PC-9 (cell line): Measurements from ENCODE around the gene MIEF1. TPM values are rescaled to one million over a fixed set of nuclear protein-coding genes. Genes with fewer than 3 reads are reported as not detected.

Experiments used
- BruUV-seq: library from RNA; stranded (reverse); fragments of 400-500 nt; replicated peaks from 2 replicates; lab custom pipeline; 2021; lab: Mats Ljungman, UMichigan
- CTCF ChIA-PET: fragments of 300-600 bp; sonication (Branson Sonifier 250); formaldehyde crosslinking; loops from one replicate; lab custom pipeline; 2022; ENCODE audit warnings: antibody characterized with exemption; lab: Charles Lee
- POLR2A ChIA-PET: fragments of 300-600 bp; sonication (Branson Sonifier 250); formaldehyde crosslinking; loops from one replicate; lab custom pipeline; 2022; ENCODE audit warnings: antibody characterized with exemption; ENCODE audit not compliant: unreplicated experiment; lab: Charles Lee
- DNase-seq, 2 experiments: peaks; one replicate each; pipeline versions ENCODE4 v3.0.0 to v3.0.0-alpha.2; 2015 to 2022; ENCODE audit warnings: mixed read lengths in 1 of 2
- H2AFZ ChIP-seq: fragments of 200-600 bp; sonication (generic); 2 replicates; pipeline ENCODE4 v1.8.1; 2017; ENCODE audit warnings: antibody characterized with exemption
- H3F3A ChIP-seq: fragments of 200-600 bp; sonication (generic); 2 replicates; pipeline ENCODE4 v1.8.1; 2017; ENCODE audit warnings: antibody characterized with exemption, mild to moderate bottlenecking, low read depth; ENCODE audit not compliant: insufficient read depth
- H3K27ac ChIP-seq: fragments of 200-600 bp; sonication (generic); 2 replicates; pipeline ENCODE4 v1.6.1; 2016; ENCODE audit warnings: mixed run types
- H3K27me3 ChIP-seq: fragments of 200-600 bp; sonication (generic); 2 replicates; pipeline ENCODE4 v1.6.1; 2016; ENCODE audit warnings: low read depth, mixed run types; ENCODE audit not compliant: insufficient read depth
- H3K36me3 ChIP-seq: fragments of 200-600 bp; sonication (generic); 2 replicates; pipeline ENCODE4 v1.6.1; 2016; ENCODE audit warnings: low read depth, mixed run types
- H3K4me1 ChIP-seq: fragments of 200-600 bp; sonication (generic); replicated peaks from 2 replicates; pipeline ENCODE4 v1.6.1; 2016; ENCODE audit warnings: mixed run types; ENCODE audit not compliant: insufficient read depth
- H3K4me2 ChIP-seq: fragments of 200-600 bp; sonication (generic); 2 replicates; pipeline ENCODE4 v1.6.1; 2017; ENCODE audit warnings: mixed run types
- H3K4me3 ChIP-seq: fragments of 200-600 bp; sonication (generic); 2 replicates; pipeline ENCODE4 v1.6.1; 2016; ENCODE audit warnings: mixed run types
- H3K79me2 ChIP-seq: fragments of 200-600 bp; sonication (generic); 2 replicates; pipeline ENCODE4 v1.6.1; 2017; ENCODE audit warnings: low read depth, mixed run types
- H3K9me2 ChIP-seq: fragments of 200-600 bp; sonication (generic); 2 replicates; pipeline ENCODE4 v1.8.1; 2017; ENCODE audit warnings: mild to moderate bottlenecking; ENCODE audit not compliant: insufficient read depth
- H3K9me3 ChIP-seq: fragments of 200-600 bp; sonication (generic); 2 replicates; pipeline ENCODE4 v1.8.1; 2016; ENCODE audit warnings: low read depth; ENCODE audit not compliant: insufficient read depth
- H4K20me1 ChIP-seq: fragments of 200-600 bp; sonication (generic); 2 replicates; pipeline ENCODE4 v1.8.1; 2017; ENCODE audit not compliant: insufficient read depth
- CTCF ChIP-seq: fragments of 200-600 bp; sonication (generic); conservative IDR thresholded peaks from 2 replicates; pipeline ENCODE4 v1.6.1; 2017; ENCODE audit warnings: mixed run types, antibody characterized with exemption, mild to moderate bottlenecking, moderate library complexity
- EZH2 ChIP-seq: fragments of 200-600 bp; sonication (generic); IDR thresholded peaks from 2 replicates; pipeline ENCODE4 v1.8.0; 2017; ENCODE audit warnings: antibody characterized with exemption, low read depth
- intact Hi-C: fragments of 100-400 bp; cut with micrococcal nuclease; formaldehyde crosslinking; loops from one replicate; pipeline ENCODE4 v1.10.0; 2022; ENCODE audit not compliant: unreplicated experiment
- total RNA-seq: library from RNA; stranded (reverse); gene quantifications from 2 replicates; pipeline ENCODE4 v1.2.3, GENCODE V29; 2021

MIEF1 gene
- total RNA-seq, 1 experiment from 2014 or later: 36.9 TPM

DNA sequence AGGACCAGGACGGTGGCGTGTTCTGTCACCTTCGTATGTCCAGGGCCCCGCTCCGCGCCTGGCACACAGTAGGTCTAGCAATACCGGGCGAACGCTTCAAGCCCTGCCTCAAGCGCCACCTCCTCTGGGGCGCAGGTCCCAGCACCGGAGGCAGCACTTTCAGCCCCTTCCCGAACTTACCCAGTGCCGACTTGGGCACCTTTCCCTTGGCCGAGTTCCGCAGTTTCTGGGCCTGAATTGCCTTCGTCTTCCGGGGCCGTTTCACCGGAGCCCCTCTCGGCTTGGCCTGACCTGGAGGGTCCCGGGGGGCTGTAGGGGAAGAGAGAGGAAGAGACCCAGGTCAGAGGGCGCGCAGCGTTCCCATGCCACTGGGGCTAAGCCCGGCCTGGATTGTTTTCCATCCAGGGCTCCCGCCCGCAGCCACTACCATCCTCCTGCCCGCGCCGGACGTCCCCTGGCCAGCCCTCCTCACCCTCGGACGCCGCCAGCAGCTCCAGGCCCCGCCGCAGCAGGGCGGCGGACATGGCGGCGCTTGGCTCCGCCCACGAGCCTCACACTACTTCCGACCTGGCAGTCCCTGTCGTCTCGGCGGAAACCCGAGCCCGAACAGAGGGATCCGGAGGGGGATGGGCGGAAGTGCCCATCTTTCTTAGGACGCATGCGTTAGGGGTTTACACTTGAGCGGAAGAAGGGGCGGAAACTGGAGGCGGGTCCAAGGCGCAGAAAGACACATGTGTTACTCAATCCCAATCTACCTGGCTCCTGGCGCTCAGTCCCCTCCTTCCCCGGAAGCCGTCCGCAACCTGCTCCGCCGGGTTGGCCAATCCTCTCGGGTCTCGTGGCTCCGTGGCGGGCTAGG is 30.4 kb downstream of the MIEF1 start, which contains the start of gene RPS19BP1:
TSS of gene RPS19BP1 (minus strand) at position 534 of the 859 bp plus-strand sequence. CDS start at position 524, 10 bp downstream.
- peak within 1 kb of the TSS; percentile 82 for H3K4me2 ChIP-seq

DNA sequence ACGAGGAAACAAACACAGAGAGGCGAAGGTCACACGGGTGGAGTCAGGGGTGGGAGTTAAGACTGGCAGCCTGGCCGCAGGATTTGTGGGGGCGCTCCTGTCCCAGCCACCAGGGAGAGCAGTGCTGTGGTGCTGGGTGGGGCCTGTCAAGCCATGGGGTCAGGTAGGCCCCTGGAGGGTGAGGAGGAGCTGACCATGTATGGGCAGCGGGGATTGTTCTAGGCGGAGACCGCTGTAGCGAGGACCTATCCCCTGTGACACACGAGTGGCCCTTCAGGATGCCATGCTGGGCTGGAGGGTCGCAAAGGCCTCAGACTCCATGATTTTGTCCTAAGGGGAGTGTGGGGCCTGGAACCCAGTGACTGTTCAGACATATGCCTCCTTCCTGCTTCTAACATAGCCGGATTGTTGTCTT is 32.0 kb downstream of the MIEF1 start:
- H3K36me3 ChIP-seq: no peaks in the 10 kb centered on the region
- no peaks in the 10 kb centered on the region for H3K9me3 ChIP-seq
- H3K4me2 ChIP-seq: peak overlapping the region; percentile 73
- no TSS peak for BruUV-seq
- H2AFZ ChIP-seq: peak overlapping the region; percentile 61; the same call in 1 of the 2 replicates
- peaks cover 38% of the 10 kb centered on the region; the same call in 1 of the 2 replicates for H3F3A ChIP-seq
- no peaks in the 10 kb centered on the region for H3K27me3 ChIP-seq
- DNase-seq: no peak
- peaks cover 28% of the 10 kb centered on the region for H3K79me2 ChIP-seq
- intact Hi-C loops: loop anchor here (1.0 kb wide), 1 partner anchor 490 kb away; no protein-coding TSS in a partner anchor
- POLR2A ChIA-PET: no interaction called here
- H3K4me1 ChIP-seq: peaks cover 28% of the 10 kb centered on the region
- H3K4me3 ChIP-seq: no peak overlapping the region
- CTCF ChIA-PET: interaction anchor here (0.6 to 2.1 kb wide), 7 partner anchors 40 to 1059 kb away, joined by 3 to 11 read pairs (median 3); partner anchors contain the start of gene TAB1
- no peaks in the 10 kb centered on the region for H3K9me2 ChIP-seq
- no peak overlapping the region for H3K27ac ChIP-seq
- H4K20me1 ChIP-seq: 0 out of 2 replicates have a peak, but pooled peaks cover 3% of the 10 kb centered on the region
- TF ChIP-seq CTCF: no peak
- no peak for TF ChIP-seq EZH2

More for the DNA sequence above, 30.4 kb downstream of the MIEF1 start, which contains the start of gene RPS19BP1:
- TF ChIP-seq CTCF (peak; percentile 24; the same call in 1 of the 2 replicates), EZH2 (no peak)
- no TSS peak for BruUV-seq
- H3K9me2 ChIP-seq: no peaks in the 10 kb centered on the region
- H2AFZ ChIP-seq: peak within 1 kb of the TSS; percentile 97
- H4K20me1 ChIP-seq: peaks cover 19% of the 10 kb centered on the region
- intact Hi-C loops: loop anchor here (1.0 to 2.0 kb wide), 3 partner anchors 31 to 814 kb away; partner anchors contain the start of gene ADSL
- no peaks in the 10 kb centered on the region for H3K9me3 ChIP-seq
- H3K36me3 ChIP-seq: 0 out of 2 replicates have a peak, but pooled peaks cover 4% of the 10 kb centered on the region
- peaks cover 34% of the 10 kb centered on the region for H3K79me2 ChIP-seq
- H3K4me1 ChIP-seq: peaks cover 44% of the 10 kb centered on the region
- peak; percentile 100 for DNase-seq
- H3K27me3 ChIP-seq: no peaks in the 10 kb centered on the region
- peak within 1 kb of the TSS; percentile 30 for H3K27ac ChIP-seq
- POLR2A ChIA-PET: interaction anchor here (0.6 kb wide), 2 partner anchors 324 to 511 kb away, joined by 3 to 4 read pairs; no protein-coding TSS in a partner anchor
- peak within 1 kb of the TSS; percentile 87 for H3K4me3 ChIP-seq
- peaks cover 53% of the 10 kb centered on the region for H3F3A ChIP-seq
- CTCF ChIA-PET: no interaction called here
